SK-N-SH (cell line): ENCODE measurements around the gene HYAL2. TPM values are rescaled to one million over a fixed set of nuclear protein-coding genes. Genes with fewer than 3 reads are reported as not detected.
A peak's percentile ranks its signal among the peaks of the same experiment; 100 is the strongest.

Experiments
- CTCF ChIA-PET: fragments of 300-600, 350-600 bp; formaldehyde crosslinking; extraction: SDS; loops from one replicate; lab custom pipeline; 2021; lab: Yijun Ruan, JAX
- POLR2A ChIA-PET: fragments of 350-600 bp; sonication (Branson Sonifier 250); formaldehyde crosslinking; extraction: SDS; loops from one replicate; lab custom pipeline; 2020; ENCODE audit warnings: antibody characterized with exemption, inconsistent platforms; lab: Yijun Ruan, JAX
- DNase-seq: peaks from one replicate; pipeline ENCODE4 v3.0.0; 2012
- H2AFZ ChIP-seq: fragments of 200-600 bp; sonication (generic); 2 replicates; pipeline ENCODE4 v1.8.1; 2016; ENCODE audit warnings: antibody characterized with exemption, mild to moderate bottlenecking, low read depth
- H3F3A ChIP-seq: fragments of 200-600 bp; sonication (generic); replicated peaks from 2 replicates; pipeline ENCODE3; 2016; ENCODE audit warnings: antibody characterized with exemption, mild to moderate bottlenecking; ENCODE audit not compliant: insufficient read depth
- H3K27ac ChIP-seq, 2 experiments: fragments of 200-500 bp in 1 of 2; fragments of 200-600 bp in 1 of 2; sonication (Bioruptor generic) in 1 of 2; sonication (generic), shearing (Covaris generic) in 1 of 2; 2 replicates each; pipeline versions ENCODE4 v1.5.1 to v1.6.1; 2014 to 2016; ENCODE audit warnings: low read depth in 2 of 2, inconsistent platforms in 1 of 2, low read length in 1 of 2, mild to moderate bottlenecking in 1 of 2, mixed read lengths in 1 of 2
- H3K27me3 ChIP-seq: fragments of 200-600 bp; sonication (generic), shearing (Covaris generic); 2 replicates; pipeline ENCODE4 v1.6.1; 2016; ENCODE audit warnings: mixed run types; ENCODE audit not compliant: insufficient read depth
- H3K36me3 ChIP-seq, 2 experiments: fragments of 200-500 bp in 1 of 2; fragments of 200-600 bp in 1 of 2; sonication (Bioruptor generic) in 1 of 2; sonication (generic) in 1 of 2; replicated peaks in 1 of 2; 2 replicates each; pipeline versions ENCODE3 to v1.5.1; 2014 to 2016; ENCODE audit warnings: low read length in 1 of 2, mild to moderate bottlenecking in 1 of 2; ENCODE audit not compliant: insufficient read depth in 2 of 2, control insufficient read depth in 1 of 2
- H3K4me1 ChIP-seq, 2 experiments: fragments of 200-500 bp in 1 of 2; fragments of 200-600 bp in 1 of 2; sonication (Bioruptor generic) in 1 of 2; sonication (generic), shearing (Covaris generic) in 1 of 2; 2 replicates each; pipeline versions ENCODE4 v1.5.1 to v1.6.1; 2014 to 2016; ENCODE audit warnings: low read depth in 1 of 2, low read length in 1 of 2, mixed run types in 1 of 2; ENCODE audit not compliant: insufficient read depth in 2 of 2, control insufficient read depth in 1 of 2
- H3K4me2 ChIP-seq: fragments of 200-600 bp; sonication (generic), shearing (Covaris generic); 2 replicates; pipeline ENCODE4 v1.6.1; 2017; ENCODE audit warnings: mixed run types
- H3K4me3 ChIP-seq, 2 experiments: fragments of 200-500 bp in 1 of 2; fragments of 200-600 bp in 1 of 2; sonication (Bioruptor generic) in 1 of 2; sonication (generic), shearing (Covaris generic) in 1 of 2; 2 replicates each; pipeline versions ENCODE4 v1.5.1 to v1.8.1; 2014 to 2016; ENCODE audit warnings: low read depth in 2 of 2, inconsistent platforms in 1 of 2, low read length in 1 of 2, mild to moderate bottlenecking in 1 of 2, mixed read lengths in 1 of 2, moderate library complexity in 1 of 2
- H3K79me2 ChIP-seq: fragments of 200-600 bp; sonication (generic); 2 replicates; pipeline ENCODE4 v1.8.1; 2017; ENCODE audit warnings: mild to moderate bottlenecking; ENCODE audit not compliant: insufficient read depth
- H3K9ac ChIP-seq: fragments of 200-600 bp; sonication (generic); 2 replicates; pipeline ENCODE4 v1.6.1; 2017; ENCODE audit warnings: mixed run types
- H3K9me2 ChIP-seq: fragments of 200-600 bp; sonication (generic); 2 replicates; pipeline ENCODE4 v1.6.1; 2017; ENCODE audit warnings: mixed run types
- H3K9me3 ChIP-seq: fragments of 200-600 bp; sonication (generic); 2 replicates; pipeline ENCODE4 v1.6.1; 2017; ENCODE audit warnings: mixed run types, mild to moderate bottlenecking, moderate library complexity
- H4K20me1 ChIP-seq: fragments of 200-600 bp; sonication (generic); 2 replicates; pipeline ENCODE4 v1.6.1; 2017; ENCODE audit warnings: mild to moderate bottlenecking, mixed run types; ENCODE audit not compliant: insufficient read depth
- CHD2 ChIP-seq: fragments of 150-350 bp; IDR thresholded peaks from 2 replicates; pipeline ENCODE4 v1.6.1; 2018; ENCODE audit warnings: low read length; ENCODE audit not compliant: partially characterized antibody
- ELF1 ChIP-seq: IDR thresholded peaks from 2 replicates; pipeline ENCODE4 v1.4.0; 2012
- EP300 ChIP-seq, 2 experiments: IDR thresholded peaks; 2 replicates each; pipeline versions ENCODE4 v1.4.0 to v1.6.1; 2012; ENCODE audit warnings: borderline replicate concordance in 1 of 2, low read depth in 1 of 2, low read length in 1 of 2
- EZH2phosphoT487 ChIP-seq: fragments of 200-600 bp; sonication (generic); IDR thresholded peaks from 2 replicates; pipeline ENCODE4 v1.6.1; 2017; ENCODE audit warnings: low read depth, mixed run types, mild to moderate bottlenecking, antibody characterized with exemption, moderate library complexity, borderline replicate concordance
- FOXJ3 ChIP-seq: sonication (generic); formaldehyde crosslinking; IDR thresholded peaks from 2 replicates; pipeline ENCODE4 v1.5.1; 2020; ENCODE audit warnings: mild to moderate bottlenecking, missing genetic modification reagents
- FOXM1 ChIP-seq: IDR thresholded peaks from 2 replicates; pipeline ENCODE4 v1.4.0; 2012; ENCODE audit warnings: low read depth, mild to moderate bottlenecking
- GATA2 ChIP-seq: sonication (generic); formaldehyde crosslinking; IDR thresholded peaks from 2 replicates; pipeline ENCODE4 v1.5.0; 2020; ENCODE audit warnings: mild to moderate bottlenecking, missing genetic modification reagents
- IRF3 ChIP-seq: fragments of 150-350 bp; IDR thresholded peaks from 2 replicates; pipeline ENCODE4 v1.6.1; 2016; ENCODE audit warnings: mild to moderate bottlenecking, low read depth, low read length
- JUND ChIP-seq: IDR thresholded peaks from 2 replicates; pipeline ENCODE4 v1.4.0; 2012
- MAX ChIP-seq: IDR thresholded peaks from 2 replicates; pipeline ENCODE4 v1.4.0; 2012; ENCODE audit warnings: low read depth
- MEF2A ChIP-seq: IDR thresholded peaks from 2 replicates; pipeline ENCODE4 v1.4.0; 2012; ENCODE audit warnings: low read depth, borderline replicate concordance
- NRF1 ChIP-seq: IDR thresholded peaks from 2 replicates; pipeline ENCODE4 v1.6.1; 2012; ENCODE audit warnings: low read depth, mild to moderate bottlenecking, low read length
- PBX3 ChIP-seq: IDR thresholded peaks from 2 replicates; pipeline ENCODE4; 2012
- POLR2AphosphoS5 ChIP-seq: IDR thresholded peaks from 2 replicates; pipeline ENCODE4 v1.6.1; 2012; ENCODE audit warnings: low read depth, low read length
- RFX5 ChIP-seq: IDR thresholded peaks from 2 replicates; pipeline ENCODE4 v1.6.1; 2012; ENCODE audit warnings: mild to moderate bottlenecking, improper control_type of control experiment, low read length
- RXRA ChIP-seq: IDR thresholded peaks from 2 replicates; pipeline ENCODE4 v1.4.0; 2012; ENCODE audit warnings: low read depth, mild to moderate bottlenecking, borderline replicate concordance
- SMC3 ChIP-seq: IDR thresholded peaks from 2 replicates; pipeline ENCODE4 v1.6.1; 2012; ENCODE audit warnings: low read depth, low read length, improper control_type of control experiment
- TEAD4 ChIP-seq: IDR thresholded peaks from 2 replicates; pipeline ENCODE4 v1.4.0; 2012; ENCODE audit warnings: mild to moderate bottlenecking, borderline replicate concordance; ENCODE audit not compliant: insufficient read depth
- ZBTB33 ChIP-seq: IDR thresholded peaks from 2 replicates; pipeline ENCODE4 v1.4.0; 2012; ENCODE audit warnings: low read depth, borderline replicate concordance
- WGBS: methylation state at CpG from one replicate; pipeline ENCODE4 v1.1.6; 2017; ENCODE audit warnings: low lambda C conversion rate; 5-methylcytosine and 5-hydroxymethylcytosine counted together
- polyA plus RNA-seq, 3 experiments: library from polyadenylated mRNA; depleted of rRNA; stranded (reverse); fragments of >200 nt; gene quantifications; 2 replicates each; pipeline ENCODE4 v1.2.3, GENCODE V29; 2012

HYAL2 gene
- polyA plus RNA-seq, 1 of the 3 experiments (the other 2 are of a cell fraction): 135 TPM

GRCh38 chr3:50268703-50269451, 53.7 kb downstream of the HYAL2 start, which contains the start of gene SEMA3B:
Gene SEMA3B, plus strand, starts transcription at chr3:50269147. Its CDS starts 94 bp downstream, at chr3:50269241.
- Histone ChIP-seq H3K4me3 (no peak within 1 kb of the TSS), H3K27ac (no peak within 1 kb of the TSS)

More at GRCh38 chr3:50268703-50269451, 53.7 kb downstream of the HYAL2 start, which contains the start of gene SEMA3B:
- Histone ChIP-seq H3K9me2 (no peaks in the 10 kb centered on the region), H2AFZ (no peak within 1 kb of the TSS), H3F3A (peaks cover 23% of the 10 kb centered on the region), H3K9ac (no peak within 1 kb of the TSS), H3K79me2 (no peaks in the 10 kb centered on the region), H3K4me2 (peak within 1 kb of the TSS; percentile 56; the same call in 1 of the 2 replicates), H3K9me3 (no peaks in the 10 kb centered on the region), H3K4me1 (peaks cover 26 to 36% of the 10 kb centered on the region in 2 experiments; a peak in 3 of 4 replicates), H3K36me3 (no peaks in the 10 kb centered on the region), H4K20me1 (no peaks in the 10 kb centered on the region), H3K27me3 (no peaks in the 10 kb centered on the region)
- TF ChIP-seq SMC3: no peak
- TF ChIP-seq EZH2phosphoT487: no peak
- no peak for TF ChIP-seq FOXM1
- TF ChIP-seq JUND: no peak
- TF ChIP-seq MEF2A: no peak
- TF ChIP-seq CHD2: no peak
- no peak for TF ChIP-seq MAX
- TF ChIP-seq RXRA: no peak
- TF ChIP-seq POLR2AphosphoS5: no peak
- no peak for TF ChIP-seq RFX5
- TF ChIP-seq TEAD4: no peak
- no peak for TF ChIP-seq NRF1
- no peak for TF ChIP-seq ELF1
- TF ChIP-seq GATA2 (CRISPR knock-in tag): no peak
- TF ChIP-seq FOXJ3 (CRISPR knock-in tag): no peak
- TF ChIP-seq IRF3: no peak
- TF ChIP-seq ZBTB33: no peak
- no peak for TF ChIP-seq EP300 (IDR thresholded peaks at IDR 0.05; ENCODE audit: borderline replicate concordance in 1 of 2, low read depth in 1 of 2, low read length in 1 of 2)
- no peak for TF ChIP-seq PBX3
- ChIA-PET CTCF (interaction anchor here (1.5 to 12.2 kb wide), 4 partner anchors 9 to 77 kb away, joined by 4 to 206 read pairs (median 60); partner anchors contain the start of gene GNAT1), POLR2A (no interaction called here)
- no peak for DNase-seq
- WGBS: 59% methylated on average over 12 of the region's 21 CpGs
